ENCODE results near the gene ERGIC2. TPM values are rescaled to one million over a fixed set of nuclear protein-coding genes. Genes with fewer than 3 reads are reported as not detected.

Gene ERGIC2
- total RNA-seq, 1 donor from 2014 or later = 31.5 TPM

- Mint-ChIP-seq H3K36me3 (ENCODE audit: unreplicated experiment) (no peaks in the 10 kb centered on the region), H3K9me3 (ENCODE audit: unreplicated experiment) (peaks cover 1% of the 10 kb centered on the region), H3K27me3 (ENCODE audit: unreplicated experiment) (no peaks in the 10 kb centered on the region), H3K4me1 (ENCODE audit: low read depth, unreplicated experiment) (no peaks in the 10 kb centered on the region), H3K27ac (ENCODE audit: unreplicated experiment) (no peak overlapping the region), H3K4me3 (ENCODE audit: unreplicated experiment) (no peak overlapping the region)
- DNase-seq = no peak
- TF ChIP-seq CTCF (IDR thresholded peaks at IDR 0.05; ENCODE audit: partially characterized antibody, unreplicated experiment) = no peak
Observed at GRCh38 chr12:29427964-29428363, 47.0 kb upstream of the ERGIC2 start.

- no peaks in the 10 kb centered on the region for H3K36me3 Mint-ChIP-seq (ENCODE audit: unreplicated experiment)
- no peaks in the 10 kb centered on the region for H3K4me1 Mint-ChIP-seq (ENCODE audit: low read depth, unreplicated experiment)
- H3K4me3 Mint-ChIP-seq (ENCODE audit: unreplicated experiment) = no peak overlapping the region
- no peak for TF ChIP-seq CTCF (IDR thresholded peaks at IDR 0.05; ENCODE audit: partially characterized antibody, unreplicated experiment)
- no peak overlapping the region for H3K27ac Mint-ChIP-seq (ENCODE audit: unreplicated experiment)
- H3K9me3 Mint-ChIP-seq (ENCODE audit: unreplicated experiment) = peaks cover 1% of the 10 kb centered on the region
- DNase-seq = no peak
- H3K27me3 Mint-ChIP-seq (ENCODE audit: unreplicated experiment) = no peaks in the 10 kb centered on the region
Observed at GRCh38 chr12:29426498-29426897, 45.5 kb upstream of the ERGIC2 start.

- H3K4me1 Mint-ChIP-seq (ENCODE audit: low read depth, unreplicated experiment) = no peaks in the 10 kb centered on the region
- no peak for TF ChIP-seq CTCF (IDR thresholded peaks at IDR 0.05; ENCODE audit: partially characterized antibody, unreplicated experiment)
- H3K9me3 Mint-ChIP-seq (ENCODE audit: unreplicated experiment) = peaks cover 1% of the 10 kb centered on the region
- no peaks in the 10 kb centered on the region for H3K36me3 Mint-ChIP-seq (ENCODE audit: unreplicated experiment)
- no peak overlapping the region for H3K4me3 Mint-ChIP-seq (ENCODE audit: unreplicated experiment)
- H3K27ac Mint-ChIP-seq (ENCODE audit: unreplicated experiment) = no peak overlapping the region
- no peaks in the 10 kb centered on the region for H3K27me3 Mint-ChIP-seq (ENCODE audit: unreplicated experiment)
- no peak for DNase-seq
Observed at GRCh38 chr12:29425722-29426121, 44.8 kb upstream of the ERGIC2 start.

- H3K4me1 Mint-ChIP-seq (ENCODE audit: low read depth, unreplicated experiment) = no peaks in the 10 kb centered on the region
- peaks cover 8% of the 10 kb centered on the region for H3K36me3 Mint-ChIP-seq (ENCODE audit: unreplicated experiment)
- no peaks in the 10 kb centered on the region for H3K27me3 Mint-ChIP-seq (ENCODE audit: unreplicated experiment)
- no peak overlapping the region for H3K27ac Mint-ChIP-seq (ENCODE audit: unreplicated experiment)
- no peak for DNase-seq
- H3K9me3 Mint-ChIP-seq (ENCODE audit: unreplicated experiment) = peaks cover 2% of the 10 kb centered on the region
- no peak overlapping the region for H3K4me3 Mint-ChIP-seq (ENCODE audit: unreplicated experiment)
- no peak for TF ChIP-seq CTCF (IDR thresholded peaks at IDR 0.05; ENCODE audit: partially characterized antibody, unreplicated experiment)
Observed at GRCh38 chr12:29416748-29417147, 35.8 kb upstream of the ERGIC2 start.

- DNase-seq = no peak
- Mint-ChIP-seq H3K36me3 (ENCODE audit: unreplicated experiment) (peaks cover 8% of the 10 kb centered on the region), H3K4me1 (ENCODE audit: low read depth, unreplicated experiment) (no peaks in the 10 kb centered on the region), H3K4me3 (ENCODE audit: unreplicated experiment) (no peak overlapping the region), H3K9me3 (ENCODE audit: unreplicated experiment) (peaks cover 2% of the 10 kb centered on the region), H3K27ac (ENCODE audit: unreplicated experiment) (no peak overlapping the region), H3K27me3 (ENCODE audit: unreplicated experiment) (no peaks in the 10 kb centered on the region)
- TF ChIP-seq CTCF (IDR thresholded peaks at IDR 0.05; ENCODE audit: partially characterized antibody, unreplicated experiment) = no peak
Observed at GRCh38 chr12:29415111-29415510, 34.1 kb upstream of the ERGIC2 start.
